ENCODE data around the gene CTR9.

CTR9 gene

GRCh38 chr11:10762913-10763421 is 11.9 kb downstream of the CTR9 start:
- Histone ChIP-seq H3K4me3 (ENCODE audit: low read length) (no peak overlapping the region), H3K27me3 (ENCODE audit: low read depth, low read length) (no peaks in the 10 kb centered on the region), H3K4me1 (ENCODE audit: low read length) (peaks cover 32% of the 10 kb centered on the region), H3K36me3 (replicated peaks; ENCODE audit: low read depth, low read length) (peaks cover 67% of the 10 kb centered on the region), H3K9ac (ENCODE audit: low read length) (no peak overlapping the region), H3K27ac (ENCODE audit: low read length) (no peak overlapping the region), H2AFZ (ENCODE audit: low read depth, low read length) (no peak overlapping the region), H3K79me2 (ENCODE audit: low read length) (no peaks in the 10 kb centered on the region), H3K9me3 (ENCODE audit: insufficient read depth, low read length) (no peaks in the 10 kb centered on the region), H4K20me1 (ENCODE audit: insufficient read depth, low read length) (peaks cover 6% of the 10 kb centered on the region), H3K4me2 (ENCODE audit: low read length) (peak overlapping the region; percentile 47)
- TF ChIP-seq CTCF (IDR thresholded peaks at IDR 0.05; ENCODE audit: low read depth, low read length) (no peak), EZH2phosphoT487 (IDR thresholded peaks at IDR 0.05; ENCODE audit: low read depth) (no peak)

DNA sequence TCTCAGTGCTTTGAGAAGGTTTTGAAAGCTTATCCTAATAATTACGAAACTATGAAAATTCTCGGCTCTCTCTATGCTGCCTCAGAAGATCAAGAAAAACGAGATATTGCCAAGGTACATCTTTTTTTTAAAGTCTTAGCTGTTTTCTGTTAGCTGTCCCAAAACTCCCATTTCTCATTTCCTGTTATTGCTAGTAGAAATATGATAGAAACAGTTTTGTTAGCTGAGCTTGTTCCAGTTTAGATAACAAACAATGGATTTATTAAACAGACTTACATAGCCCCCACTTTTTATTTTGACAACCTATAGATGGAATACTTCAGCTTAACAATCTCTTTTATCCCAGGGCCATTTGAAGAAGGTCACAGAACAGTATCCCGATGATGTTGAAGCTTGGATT is 12.7 kb downstream of the CTR9 start:
- TF ChIP-seq CTCF (IDR thresholded peaks at IDR 0.05; ENCODE audit: low read depth, low read length) (no peak), EZH2phosphoT487 (IDR thresholded peaks at IDR 0.05; ENCODE audit: low read depth) (no peak)
- Histone ChIP-seq H3K36me3 (replicated peaks; ENCODE audit: low read depth, low read length) (peaks cover 68% of the 10 kb centered on the region), H2AFZ (ENCODE audit: low read depth, low read length) (no peak overlapping the region), H3K4me1 (ENCODE audit: low read length) (peaks cover 32% of the 10 kb centered on the region), H3K27ac (ENCODE audit: low read length) (peak overlapping the region; percentile 22; the same call in 1 of the 2 replicates), H3K27me3 (ENCODE audit: low read depth, low read length) (no peaks in the 10 kb centered on the region), H3K4me3 (ENCODE audit: low read length) (0 out of 2 replicates have a peak overlapping the region, but pooled peaks have one; percentile 14), H4K20me1 (ENCODE audit: insufficient read depth, low read length) (peaks cover 6% of the 10 kb centered on the region), H3K9ac (ENCODE audit: low read length) (no peak overlapping the region), H3K79me2 (ENCODE audit: low read length) (no peaks in the 10 kb centered on the region), H3K4me2 (ENCODE audit: low read length) (peak overlapping the region; percentile 47), H3K9me3 (ENCODE audit: insufficient read depth, low read length) (no peaks in the 10 kb centered on the region)

DNA sequence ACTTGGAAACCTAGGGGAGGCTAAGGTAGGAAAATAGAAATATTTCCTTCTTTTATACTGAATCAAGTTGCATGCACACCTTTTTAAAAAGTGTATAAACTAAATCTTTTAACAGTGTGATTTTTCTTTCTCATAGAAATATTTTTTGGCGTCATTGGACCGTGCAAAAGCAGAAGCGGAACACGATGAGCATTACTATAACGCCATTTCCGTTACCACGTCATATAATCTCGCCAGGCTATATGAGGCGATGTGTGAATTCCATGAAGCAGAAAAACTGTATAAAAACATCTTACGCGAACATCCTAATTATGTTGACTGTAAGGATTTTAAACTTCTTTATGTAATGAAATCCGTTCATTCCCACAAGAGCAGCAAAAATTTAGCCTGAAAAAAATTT is 13.4 kb downstream of the CTR9 start:
- no peaks in the 10 kb centered on the region for H3K79me2 ChIP-seq (ENCODE audit: low read length)
- no peak overlapping the region for H3K9ac ChIP-seq (ENCODE audit: low read length)
- no peaks in the 10 kb centered on the region for H3K9me3 ChIP-seq (ENCODE audit: insufficient read depth, low read length)
- H4K20me1 ChIP-seq (ENCODE audit: insufficient read depth, low read length), result peaks cover 6% of the 10 kb centered on the region
- no peak for TF ChIP-seq CTCF (IDR thresholded peaks at IDR 0.05; ENCODE audit: low read depth, low read length)
- TF ChIP-seq EZH2phosphoT487 (IDR thresholded peaks at IDR 0.05; ENCODE audit: low read depth), result no peak
- peaks cover 32% of the 10 kb centered on the region for H3K4me1 ChIP-seq (ENCODE audit: low read length)
- no peaks in the 10 kb centered on the region for H3K27me3 ChIP-seq (ENCODE audit: low read depth, low read length)
- H3K27ac ChIP-seq (ENCODE audit: low read length), result no peak overlapping the region
- no peak overlapping the region for H3K4me3 ChIP-seq (ENCODE audit: low read length)
- H3K4me2 ChIP-seq (ENCODE audit: low read length), result no peak overlapping the region
- peaks cover 67% of the 10 kb centered on the region for H3K36me3 ChIP-seq (replicated peaks; ENCODE audit: low read depth, low read length)
- no peak overlapping the region for H2AFZ ChIP-seq (ENCODE audit: low read depth, low read length)

DNA sequence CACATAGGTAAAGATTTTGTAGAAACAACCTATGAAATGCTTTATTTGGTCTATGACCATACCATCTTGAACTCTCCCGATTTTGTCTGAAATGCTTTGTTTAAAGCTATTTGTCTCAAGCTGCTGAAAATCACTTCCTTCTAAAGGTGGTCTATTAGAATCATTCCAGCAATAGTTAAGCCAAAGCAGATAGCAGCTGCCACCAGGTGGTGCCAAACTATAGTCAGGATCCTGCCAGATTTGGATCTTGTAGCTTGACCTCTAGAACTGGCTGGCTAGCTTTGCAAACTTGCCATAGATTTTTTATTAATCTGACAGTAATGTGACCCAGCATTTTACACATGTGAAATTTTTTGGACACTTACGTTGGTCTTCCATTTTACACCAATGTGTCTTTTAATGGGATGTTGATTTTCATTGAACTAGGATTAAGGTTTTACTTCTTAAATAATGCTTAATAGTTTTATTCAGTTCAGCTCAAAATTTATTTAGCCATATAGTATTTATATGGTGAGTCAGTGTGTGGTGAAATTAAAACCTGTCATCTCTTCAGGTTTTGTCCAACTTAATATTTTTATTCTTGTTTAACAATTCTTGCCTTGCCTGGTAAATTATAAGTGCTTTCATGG is 19.7 kb downstream of the CTR9 start:
- H3K4me2 ChIP-seq (ENCODE audit: low read length), result no peak overlapping the region
- H3K36me3 ChIP-seq (replicated peaks; ENCODE audit: low read depth, low read length), result peaks cover 69% of the 10 kb centered on the region
- H3K9ac ChIP-seq (ENCODE audit: low read length), result no peak overlapping the region
- H3K27ac ChIP-seq (ENCODE audit: low read length), result no peak overlapping the region
- no peaks in the 10 kb centered on the region for H3K79me2 ChIP-seq (ENCODE audit: low read length)
- H4K20me1 ChIP-seq (ENCODE audit: insufficient read depth, low read length), result no peaks in the 10 kb centered on the region
- TF ChIP-seq CTCF (IDR thresholded peaks at IDR 0.05; ENCODE audit: low read depth, low read length), result peak; percentile 81
- TF ChIP-seq EZH2phosphoT487 (IDR thresholded peaks at IDR 0.05; ENCODE audit: low read depth), result no peak
- H3K27me3 ChIP-seq (ENCODE audit: low read depth, low read length), result no peaks in the 10 kb centered on the region
- H2AFZ ChIP-seq (ENCODE audit: low read depth, low read length), result no peak overlapping the region
- H3K9me3 ChIP-seq (ENCODE audit: insufficient read depth, low read length), result no peaks in the 10 kb centered on the region
- H3K4me3 ChIP-seq (ENCODE audit: low read length), result no peak overlapping the region
- no peaks in the 10 kb centered on the region for H3K4me1 ChIP-seq (ENCODE audit: low read length)

Data from OCI-LY3 (cell line).